K562 (cell line): ENCODE results near the gene RPS6KA4. TPM values are rescaled to one million over a fixed set of nuclear protein-coding genes. Genes with fewer than 3 reads are reported as not detected.

Source experiments
- HCFC1 ChIP-seq: IDR thresholded peaks from 2 replicates; pipeline ENCODE4 v1.6.1; 2012; ENCODE audit warnings: low read depth, low read length, improper control_type of control experiment
- HDGF ChIP-seq: fragments of 450-650 bp; IDR thresholded peaks from 2 replicates; pipeline ENCODE4 v1.6.1; 2016
- HNRNPK ChIP-seq: fragments of 200-400 bp; formaldehyde crosslinking; IDR thresholded peaks from one replicate; pipeline ENCODE4 v1.6.1; 2018; ENCODE audit warnings: mild to moderate bottlenecking, low read depth, low read length; ENCODE audit not compliant: poor library complexity, severe bottlenecking
- MXI1 ChIP-seq: IDR thresholded peaks from 2 replicates; pipeline ENCODE4 v1.6.1; 2011; ENCODE audit warnings: low read depth, mild to moderate bottlenecking, improper control_type of control experiment, low read length
- NUFIP1 ChIP-seq: fragments of 450-650 bp; IDR thresholded peaks from 2 replicates; pipeline ENCODE4 v1.6.1; 2018; ENCODE audit not compliant: partially characterized antibody
- POU5F1 ChIP-seq: fragments of 150-350 bp; IDR thresholded peaks from 2 replicates; pipeline ENCODE4 v1.6.1; 2014; ENCODE audit warnings: borderline replicate concordance, low read length, low read depth, mild to moderate bottlenecking; ENCODE audit not compliant: partially characterized antibody
- RFX5 ChIP-seq: IDR thresholded peaks from 2 replicates; pipeline ENCODE4 v1.6.1; 2011; ENCODE audit warnings: low read depth, mild to moderate bottlenecking, improper control_type of control experiment, low read length
- SAFB ChIP-seq: fragments of 200-400 bp; formaldehyde crosslinking; IDR thresholded peaks from 2 replicates; pipeline ENCODE4 v1.6.1; 2017; ENCODE audit warnings: low read depth, low read length, borderline replicate concordance
- SAP30 ChIP-seq: fragments of 200-600 bp; sonication (generic); IDR thresholded peaks from 2 replicates; pipeline ENCODE4 v1.6.1; 2012; ENCODE audit warnings: borderline replicate concordance, low read depth, mild to moderate bottlenecking, moderate library complexity, low read length, control low read depth, inconsistent platforms; ENCODE audit not compliant: insufficient read depth, poor library complexity, severe bottlenecking
- TOE1 ChIP-seq, 2 experiments: fragments of 450-650 bp in 1 of 2; sonication (generic) in 1 of 2; formaldehyde crosslinking in 1 of 2; IDR thresholded peaks; 2 replicates each; pipeline versions ENCODE4 v1.7.1 to v1.8.0; 2016 to 2022; ENCODE audit warnings: borderline replicate concordance in 2 of 2, mild to moderate bottlenecking in 2 of 2, antibody characterized with exemption in 1 of 2, inconsistent platforms in 1 of 2, low read depth in 1 of 2, missing genetic modification reagents in 1 of 2, moderate library complexity in 1 of 2
- WHSC1 ChIP-seq: IDR thresholded peaks from one replicate; pipeline ENCODE4 v1.6.1; 2012; ENCODE audit warnings: low read length, control low read depth, inconsistent platforms
- XRCC4 ChIP-seq: IDR thresholded peaks from one replicate; pipeline ENCODE4 v1.6.1; 2011; ENCODE audit not compliant: insufficient read depth, insufficient read length; ENCODE audit errors: extremely low read depth
- ZBTB8A ChIP-seq: fragments of 450-650 bp; IDR thresholded peaks from 2 replicates; pipeline ENCODE4 v1.6.1; 2018; ENCODE audit warnings: mild to moderate bottlenecking, moderate library complexity; ENCODE audit not compliant: partially characterized antibody
- ZC3H11A ChIP-seq: IDR thresholded peaks from 2 replicates; pipeline ENCODE4 v1.6.1; 2012; ENCODE audit warnings: low read depth, low read length, improper control_type of control experiment
- ZNF146 ChIP-seq: IDR thresholded peaks from one replicate; pipeline ENCODE4 v1.6.1; 2018; ENCODE audit warnings: missing compliant biosample characterization; ENCODE audit not compliant: unreplicated experiment
- ZNF197 ChIP-seq: fragments of 200-800 bp; sonication (Bioruptor generic); IDR thresholded peaks from 2 replicates; pipeline ENCODE4 v1.6.1; 2016; ENCODE audit warnings: low read depth, missing genetic modification characterization, missing compliant biosample characterization
- ZNF23 ChIP-seq: fragments of 250-450 bp; sonication (Bioruptor Pico); IDR thresholded peaks from 2 replicates; pipeline ENCODE4 v1.4.0; 2020; ENCODE audit warnings: mild to moderate bottlenecking
- ZNF232 ChIP-seq: sonication (generic); formaldehyde crosslinking; IDR thresholded peaks from 2 replicates; pipeline ENCODE4 v1.8.0; 2022; ENCODE audit warnings: mild to moderate bottlenecking, missing genetic modification reagents
- ZNF778 ChIP-seq: fragments of 450-650 bp; formaldehyde crosslinking; IDR thresholded peaks from 2 replicates; pipeline ENCODE4 v1.4.0; 2020; ENCODE audit warnings: mild to moderate bottlenecking, moderate library complexity
- polyA plus RNA-seq, 8 experiments: library from polyadenylated mRNA; depleted of rRNA in 4 of 8; stranded (reverse) in 5 of 8; unstranded in 3 of 8; fragments of >200 nt; fragmentation: Nextera tagmentation in 2 of 8; fragmentation: Illumina TruSeq in 1 of 8; extraction: Ambion mirVana in 2 of 8; extraction: Trizol in 1 of 8; gene quantifications; 2 replicates each; pipeline versions ENCODE4 v1.2.1 to v1.2.3, GENCODE V29; 2011 to 2014; ENCODE audit warnings: inconsistent platforms in 1 of 8, missing spikeins in 1 of 8
- total RNA-seq, 7 experiments: library from RNA; depleted of rRNA in 6 of 7; stranded (reverse); fragments of >200 nt in 6 of 7; fragmentation: Illumina TruSeq in 2 of 7; extraction: Trizol in 2 of 7; gene quantifications; 2 replicates each; pipeline versions ENCODE4 v1.2.1 to v1.2.3, GENCODE V29; 2011 to 2021; ENCODE audit warnings: low replicate concordance in 1 of 7
- TF ChIP-seq, protein P1 (sequence below): sonication (generic); IDR thresholded peaks from 2 replicates; pipeline ENCODE4 v1.6.1; 2016
- TF ChIP-seq, protein P2 (sequence below): fragments of 250-450 bp; sonication (Bioruptor Pico); IDR thresholded peaks from 2 replicates; pipeline ENCODE4 v1.5.0; 2022; ENCODE audit warnings: mild to moderate bottlenecking
- TF ChIP-seq, protein P3 (sequence below): fragments of 450-650 bp; IDR thresholded peaks from 2 replicates; pipeline ENCODE4 v1.7.1; 2018; ENCODE audit warnings: mild to moderate bottlenecking, low read depth; ENCODE audit not compliant: partially characterized antibody

The RPS6KA4 gene
- total and polyA plus RNA-seq, 9 of the 15 experiments (the other 6 are each of a cell fraction or from before 2014, with no cell fraction given) = 0.15 to 23.8 (median 9.8) TPM

- TF ChIP-seq WHSC1 = no peak
- peak; percentile 19 for TF ChIP-seq NUFIP1
- TF ChIP-seq RFX5 = no peak
- TF ChIP-seq ZBTB8A = no peak
- TF ChIP-seq SAFB = no peak
- TF ChIP-seq SAP30 = no peak
- TF ChIP-seq MXI1 = no peak
- TF ChIP-seq ZNF146 (CRISPR knock-in tag) = no peak
- no peak for TF ChIP-seq ZC3H11A
- TF ChIP-seq ZNF778 (CRISPR knock-in tag) = no peak
- TF ChIP-seq XRCC4 = no peak
- no peak for TF ChIP-seq ZNF23 (CRISPR knock-in tag)
- TF ChIP-seq HDGF = peak; percentile 100
- TF ChIP-seq, protein P1, sequence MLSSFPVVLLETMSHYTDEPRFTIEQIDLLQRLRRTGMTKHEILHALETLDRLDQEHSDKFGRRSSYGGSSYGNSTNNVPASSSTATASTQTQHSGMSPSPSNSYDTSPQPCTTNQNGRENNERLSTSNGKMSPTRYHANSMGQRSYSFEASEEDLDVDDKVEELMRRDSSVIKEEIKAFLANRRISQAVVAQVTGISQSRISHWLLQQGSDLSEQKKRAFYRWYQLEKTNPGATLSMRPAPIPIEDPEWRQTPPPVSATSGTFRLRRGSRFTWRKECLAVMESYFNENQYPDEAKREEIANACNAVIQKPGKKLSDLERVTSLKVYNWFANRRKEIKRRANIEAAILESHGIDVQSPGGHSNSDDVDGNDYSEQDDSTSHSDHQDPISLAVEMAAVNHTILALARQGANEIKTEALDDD = no peak; the same call in 1 of the 2 replicates
- no peak for TF ChIP-seq HCFC1
- no peak for TF ChIP-seq HNRNPK
- TF ChIP-seq, protein P2, sequence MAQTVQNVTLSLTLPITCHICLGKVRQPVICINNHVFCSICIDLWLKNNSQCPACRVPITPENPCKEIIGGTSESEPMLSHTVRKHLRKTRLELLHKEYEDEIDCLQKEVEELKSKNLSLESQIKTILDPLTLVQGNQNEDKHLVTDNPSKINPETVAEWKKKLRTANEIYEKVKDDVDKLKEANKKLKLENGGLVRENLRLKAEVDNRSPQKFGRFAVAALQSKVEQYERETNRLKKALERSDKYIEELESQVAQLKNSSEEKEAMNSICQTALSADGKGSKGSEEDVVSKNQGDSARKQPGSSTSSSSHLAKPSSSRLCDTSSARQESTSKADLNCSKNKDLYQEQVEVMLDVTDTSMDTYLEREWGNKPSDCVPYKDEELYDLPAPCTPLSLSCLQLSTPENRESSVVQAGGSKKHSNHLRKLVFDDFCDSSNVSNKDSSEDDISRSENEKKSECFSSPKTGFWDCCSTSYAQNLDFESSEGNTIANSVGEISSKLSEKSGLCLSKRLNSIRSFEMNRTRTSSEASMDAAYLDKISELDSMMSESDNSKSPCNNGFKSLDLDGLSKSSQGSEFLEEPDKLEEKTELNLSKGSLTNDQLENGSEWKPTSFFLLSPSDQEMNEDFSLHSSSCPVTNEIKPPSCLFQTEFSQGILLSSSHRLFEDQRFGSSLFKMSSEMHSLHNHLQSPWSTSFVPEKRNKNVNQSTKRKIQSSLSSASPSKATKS = no peak
- peak; percentile 79 for TF ChIP-seq TOE1 (IDR thresholded peaks at IDR 0.05; ENCODE audit: borderline replicate concordance)
- TF ChIP-seq TOE1 (CRISPR knock-in tag; IDR thresholded peaks at IDR 0.05; ENCODE audit: borderline replicate concordance, low read depth) = no peak
- TF ChIP-seq ZNF232 (CRISPR knock-in tag) = no peak
- no peak for TF ChIP-seq POU5F1
- TF ChIP-seq, protein P3, sequence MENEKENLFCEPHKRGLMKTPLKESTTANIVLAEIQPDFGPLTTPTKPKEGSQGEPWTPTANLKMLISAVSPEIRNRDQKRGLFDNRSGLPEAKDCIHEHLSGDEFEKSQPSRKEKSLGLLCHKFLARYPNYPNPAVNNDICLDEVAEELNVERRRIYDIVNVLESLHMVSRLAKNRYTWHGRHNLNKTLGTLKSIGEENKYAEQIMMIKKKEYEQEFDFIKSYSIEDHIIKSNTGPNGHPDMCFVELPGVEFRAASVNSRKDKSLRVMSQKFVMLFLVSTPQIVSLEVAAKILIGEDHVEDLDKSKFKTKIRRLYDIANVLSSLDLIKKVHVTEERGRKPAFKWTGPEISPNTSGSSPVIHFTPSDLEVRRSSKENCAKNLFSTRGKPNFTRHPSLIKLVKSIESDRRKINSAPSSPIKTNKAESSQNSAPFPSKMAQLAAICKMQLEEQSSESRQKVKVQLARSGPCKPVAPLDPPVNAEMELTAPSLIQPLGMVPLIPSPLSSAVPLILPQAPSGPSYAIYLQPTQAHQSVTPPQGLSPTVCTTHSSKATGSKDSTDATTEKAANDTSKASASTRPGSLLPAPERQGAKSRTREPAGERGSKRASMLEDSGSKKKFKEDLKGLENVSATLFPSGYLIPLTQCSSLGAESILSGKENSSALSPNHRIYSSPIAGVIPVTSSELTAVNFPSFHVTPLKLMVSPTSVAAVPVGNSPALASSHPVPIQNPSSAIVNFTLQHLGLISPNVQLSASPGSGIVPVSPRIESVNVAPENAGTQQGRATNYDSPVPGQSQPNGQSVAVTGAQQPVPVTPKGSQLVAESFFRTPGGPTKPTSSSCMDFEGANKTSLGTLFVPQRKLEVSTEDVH = no peak
- TF ChIP-seq ZNF197 (CRISPR knock-in tag) = no peak
Measured at GRCh38 chr11:64331569-64332371, 27.2 kb upstream of the RPS6KA4 start (continued).
